Loucy (cell line): Measurements from ENCODE around the gene TMOD1.

Source experiments
- H2AFZ ChIP-seq: fragments of 200-600 bp; sonication (generic); 2 replicates; pipeline ENCODE4 v1.6.0; 2016; ENCODE audit warnings: antibody characterized with exemption, mild to moderate bottlenecking, low read length, moderate library complexity
- H3F3A ChIP-seq: fragments of 200-600 bp; 2 replicates; pipeline ENCODE4 v1.6.0; 2016; ENCODE audit warnings: antibody characterized with exemption, low read depth, mild to moderate bottlenecking
- H3K27me3 ChIP-seq: fragments of 200-600 bp; sonication (generic); 2 replicates; pipeline ENCODE4 v1.6.1; 2014; ENCODE audit warnings: low read length, mild to moderate bottlenecking; ENCODE audit not compliant: insufficient read depth, poor library complexity, severe bottlenecking
- H3K36me3 ChIP-seq: fragments of 200-600 bp; sonication (generic); 2 replicates; pipeline ENCODE4 v1.6.1; 2016; ENCODE audit warnings: low read length; ENCODE audit not compliant: insufficient read depth
- H3K4me1 ChIP-seq: fragments of 200-600 bp; sonication (generic); 2 replicates; pipeline ENCODE4 v1.5.1; 2014; ENCODE audit warnings: low read length, mild to moderate bottlenecking; ENCODE audit not compliant: insufficient read depth, poor library complexity, severe bottlenecking
- H3K4me2 ChIP-seq: fragments of 200-600 bp; sonication (generic); 2 replicates; pipeline ENCODE4 v1.6.0; 2014; ENCODE audit warnings: antibody characterized with exemption, low read length, low read depth, mild to moderate bottlenecking; ENCODE audit not compliant: poor library complexity, severe bottlenecking
- H3K4me3 ChIP-seq: fragments of 200-600 bp; sonication (generic); 2 replicates; pipeline ENCODE4 v1.5.1; 2014; ENCODE audit warnings: low read length, mild to moderate bottlenecking, mixed read lengths; ENCODE audit not compliant: poor library complexity, severe bottlenecking
- H3K79me2 ChIP-seq: fragments of 200-600 bp; sonication (generic); 2 replicates; pipeline ENCODE4 v1.6.1; 2014; ENCODE audit warnings: low read length; ENCODE audit not compliant: insufficient read depth
- H3K9ac ChIP-seq: fragments of 200-600 bp; sonication (generic); 2 replicates; pipeline ENCODE4 v1.6.0; 2014; ENCODE audit warnings: mild to moderate bottlenecking, low read depth, low read length, moderate library complexity; ENCODE audit not compliant: poor library complexity, severe bottlenecking
- H3K9me2 ChIP-seq: fragments of 200-600 bp; sonication (generic); replicated peaks from 2 replicates; pipeline ENCODE4 v1.6.1; 2016; ENCODE audit warnings: low read depth, low read length, mixed read lengths
- H3K9me3 ChIP-seq: fragments of 200-600 bp; sonication (generic); 2 replicates; pipeline ENCODE4 v1.6.1; 2014; ENCODE audit warnings: mild to moderate bottlenecking, antibody characterized with exemption, low read length, low read depth; ENCODE audit not compliant: insufficient read depth
- H4K20me1 ChIP-seq: fragments of 200-600 bp; sonication (generic); 2 replicates; pipeline ENCODE4 v1.6.0; 2014; ENCODE audit warnings: antibody characterized with exemption, low read length, mild to moderate bottlenecking; ENCODE audit not compliant: insufficient read depth, poor library complexity, severe bottlenecking
- CTCF ChIP-seq: fragments of 200-600 bp; sonication (generic); conservative IDR thresholded peaks from 2 replicates; pipeline ENCODE4 v1.5.1; 2014; ENCODE audit warnings: mild to moderate bottlenecking, antibody characterized with exemption, low read length
- EZH2phosphoT487 ChIP-seq: fragments of 200-600 bp; IDR thresholded peaks from 2 replicates; pipeline ENCODE4 v1.6.1; 2018; ENCODE audit warnings: antibody characterized with exemption, mild to moderate bottlenecking, moderate library complexity, borderline replicate concordance

Gene TMOD1

DNA sequence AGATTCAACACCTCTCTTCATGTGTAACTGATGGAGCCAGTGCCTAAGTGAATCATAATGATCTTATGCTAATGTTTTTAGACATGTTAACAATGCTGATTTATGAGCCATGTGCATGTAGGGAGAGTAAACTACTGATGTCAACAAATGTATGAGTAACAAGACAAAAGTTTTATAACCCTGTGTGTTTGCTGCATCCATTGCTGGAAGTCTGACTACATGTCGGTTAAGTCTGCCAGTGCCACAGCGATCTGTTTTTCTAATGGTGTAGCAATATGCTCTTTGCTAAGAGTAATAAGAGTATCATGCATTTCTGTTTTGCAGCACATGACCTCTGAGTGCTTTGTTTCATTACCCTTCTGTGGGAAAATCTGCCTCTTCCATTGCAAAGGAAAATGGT, 26.4 kb upstream of the TMOD1 start:
- H3K4me2 ChIP-seq: no peak overlapping the region
- no peak for TF ChIP-seq EZH2phosphoT487

GRCh38 chr9:97478301-97478981, 23.0 kb upstream of the TMOD1 start:
- Histone ChIP-seq H3K36me3 (peaks cover 5% of the 10 kb centered on the region; the same call in 1 of the 2 replicates), H4K20me1 (no peaks in the 10 kb centered on the region), H3K27me3 (no peaks in the 10 kb centered on the region), H2AFZ (no peak overlapping the region), H3K4me3 (no peak overlapping the region), H3K9me3 (no peaks in the 10 kb centered on the region), H3K79me2 (no peaks in the 10 kb centered on the region), H3K9me2 (no peaks in the 10 kb centered on the region), H3K4me1 (no peaks in the 10 kb centered on the region), H3K9ac (no peak overlapping the region), H3K4me2 (no peak overlapping the region), H3F3A (no peaks in the 10 kb centered on the region)
- no peak for TF ChIP-seq CTCF
- no peak for TF ChIP-seq EZH2phosphoT487

More for the DNA sequence above, 26.4 kb upstream of the TMOD1 start:
- no peak overlapping the region for H2AFZ ChIP-seq
- no peaks in the 10 kb centered on the region for H3K36me3 ChIP-seq
- H3K79me2 ChIP-seq: no peaks in the 10 kb centered on the region
- H3K9ac ChIP-seq: no peak overlapping the region
- no peaks in the 10 kb centered on the region for H3K4me1 ChIP-seq
- no peaks in the 10 kb centered on the region for H3K9me2 ChIP-seq
- H3K9me3 ChIP-seq: no peaks in the 10 kb centered on the region
- no peaks in the 10 kb centered on the region for H4K20me1 ChIP-seq
- H3K27me3 ChIP-seq: no peaks in the 10 kb centered on the region
- H3K4me3 ChIP-seq: no peak overlapping the region
- H3F3A ChIP-seq: no peaks in the 10 kb centered on the region

- Histone ChIP-seq H3K9me2 (no peaks in the 10 kb centered on the region), H3K79me2 (no peaks in the 10 kb centered on the region), H3K4me2 (no peak overlapping the region), H3K36me3 (peaks cover 5% of the 10 kb centered on the region; the same call in 1 of the 2 replicates), H2AFZ (no peak overlapping the region), H3F3A (no peaks in the 10 kb centered on the region), H3K9ac (no peak overlapping the region), H4K20me1 (no peaks in the 10 kb centered on the region), H3K9me3 (no peaks in the 10 kb centered on the region), H3K4me3 (no peak overlapping the region), H3K4me1 (no peaks in the 10 kb centered on the region), H3K27me3 (no peaks in the 10 kb centered on the region)
- TF ChIP-seq CTCF (no peak), EZH2phosphoT487 (no peak)
Measured at GRCh38 chr9:97479496-97480159, 21.8 kb upstream of the TMOD1 start.
